Fibroblast of villous mesenchyme (primary cell): ENCODE results near the gene POLD2. TPM values are rescaled to one million over a fixed set of nuclear protein-coding genes. Genes with fewer than 3 reads are reported as not detected.

Source experiments
- DNase-seq: peaks from one replicate; pipeline ENCODE4 v3.0.0-alpha.2; 2010; ENCODE audit warnings: low read depth
- H3K4me3 ChIP-seq: 2 replicates; pipeline ENCODE4 v1.5.1; 2011; ENCODE audit warnings: low read depth, mild to moderate bottlenecking, low read length
- total RNA-seq: library from RNA; depleted of rRNA; stranded (reverse); fragments of >200 nt; gene quantifications from 2 replicates; pipeline ENCODE4 v1.2.3, GENCODE V29; 2012
- TF ChIP-seq, protein P1 (sequence below): IDR thresholded peaks from 2 replicates; pipeline ENCODE4 v1.5.1; 2012; ENCODE audit warnings: low read depth, mild to moderate bottlenecking, low read length; ENCODE audit not compliant: insufficient read depth

POLD2 gene
- total RNA-seq, 1 donor = 101 TPM

DNA sequence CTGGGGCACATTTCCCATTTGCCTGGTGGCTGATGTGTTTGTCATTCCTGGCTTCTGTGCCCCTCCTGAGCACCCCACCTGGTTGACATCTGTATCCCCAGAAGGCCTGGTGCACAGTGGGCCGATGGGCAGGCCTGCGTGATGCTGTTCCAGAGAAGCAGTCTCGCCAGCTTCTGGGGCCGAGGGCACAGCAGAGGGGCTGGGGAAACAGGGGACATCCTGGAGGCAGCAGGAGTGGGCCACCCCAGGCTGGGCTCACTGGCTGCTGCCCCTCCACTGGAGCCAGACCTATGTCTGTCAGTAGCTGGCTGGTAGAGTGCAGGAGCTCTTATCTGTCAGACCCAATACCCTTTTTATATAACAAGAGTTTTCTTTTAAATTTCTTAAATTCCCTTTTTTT lies 18.7 kb upstream of the POLD2 start:
- no peak overlapping the region for H3K4me3 ChIP-seq
- no peak for DNase-seq
- TF ChIP-seq, protein P1, sequence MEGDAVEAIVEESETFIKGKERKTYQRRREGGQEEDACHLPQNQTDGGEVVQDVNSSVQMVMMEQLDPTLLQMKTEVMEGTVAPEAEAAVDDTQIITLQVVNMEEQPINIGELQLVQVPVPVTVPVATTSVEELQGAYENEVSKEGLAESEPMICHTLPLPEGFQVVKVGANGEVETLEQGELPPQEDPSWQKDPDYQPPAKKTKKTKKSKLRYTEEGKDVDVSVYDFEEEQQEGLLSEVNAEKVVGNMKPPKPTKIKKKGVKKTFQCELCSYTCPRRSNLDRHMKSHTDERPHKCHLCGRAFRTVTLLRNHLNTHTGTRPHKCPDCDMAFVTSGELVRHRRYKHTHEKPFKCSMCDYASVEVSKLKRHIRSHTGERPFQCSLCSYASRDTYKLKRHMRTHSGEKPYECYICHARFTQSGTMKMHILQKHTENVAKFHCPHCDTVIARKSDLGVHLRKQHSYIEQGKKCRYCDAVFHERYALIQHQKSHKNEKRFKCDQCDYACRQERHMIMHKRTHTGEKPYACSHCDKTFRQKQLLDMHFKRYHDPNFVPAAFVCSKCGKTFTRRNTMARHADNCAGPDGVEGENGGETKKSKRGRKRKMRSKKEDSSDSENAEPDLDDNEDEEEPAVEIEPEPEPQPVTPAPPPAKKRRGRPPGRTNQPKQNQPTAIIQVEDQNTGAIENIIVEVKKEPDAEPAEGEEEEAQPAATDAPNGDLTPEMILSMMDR = no peak

DNA sequence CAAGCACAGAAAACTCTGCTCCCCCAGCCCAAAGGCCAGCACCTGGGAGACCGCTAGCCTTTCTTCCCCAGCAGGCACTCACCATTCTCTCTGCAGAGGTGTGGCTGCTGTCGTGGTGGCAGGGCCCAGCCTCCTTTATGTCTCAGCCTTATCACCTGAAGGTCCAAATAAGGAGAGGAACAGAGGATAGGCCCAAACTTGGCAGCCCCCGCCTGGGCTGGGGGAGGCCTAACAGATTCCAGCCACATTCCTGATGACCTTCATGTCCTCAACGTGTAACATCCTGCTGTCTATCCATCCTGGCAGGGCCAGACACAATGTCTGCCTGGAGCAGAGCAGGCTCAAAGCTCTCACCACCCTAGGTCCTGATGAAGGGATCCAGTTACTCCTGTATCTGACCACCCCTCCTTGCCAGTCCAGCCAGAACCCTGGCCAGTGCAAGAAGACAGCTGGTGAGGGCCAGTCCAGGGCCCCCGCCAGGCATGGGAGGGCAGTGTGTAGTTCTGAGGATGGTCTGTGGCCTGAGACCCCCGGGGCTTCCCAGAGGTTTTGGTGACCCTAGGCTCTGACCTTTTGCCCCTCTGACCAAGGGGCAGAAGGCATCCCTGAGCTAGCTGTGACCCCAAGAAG lies 18.0 kb upstream of the POLD2 start, which contains the start of gene MYL7:
TSS of gene MYL7 (minus strand) at position 112 of the 630 bp plus-strand sequence. CDS start at position 85, 27 bp downstream.
- DNase-seq = no peak
- TF ChIP-seq, protein P1 = no peak
- no peak within 1 kb of the TSS for H3K4me3 ChIP-seq

DNA sequence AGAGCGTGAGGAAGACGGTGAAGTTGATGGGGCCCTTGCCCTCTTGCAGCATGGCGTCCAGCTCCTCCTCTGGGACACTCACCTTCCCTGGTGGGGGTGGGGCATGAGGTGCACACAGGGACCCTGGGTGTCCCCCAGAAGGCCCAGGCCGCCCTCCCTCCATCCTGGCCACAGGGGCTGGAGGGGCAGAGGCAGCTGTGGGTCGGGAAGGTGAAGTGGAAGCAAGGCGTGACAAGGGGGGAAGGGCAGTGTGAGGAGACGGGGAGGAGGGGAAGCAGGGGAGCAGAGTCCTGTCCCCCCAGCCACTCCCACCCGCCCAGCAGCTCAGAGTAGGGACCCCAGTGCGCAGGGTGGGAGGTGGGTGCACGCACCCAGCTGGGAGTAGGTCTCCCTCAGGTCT lies 17.0 kb upstream of the POLD2 start:
- H3K4me3 ChIP-seq = no peak overlapping the region
- no peak for DNase-seq

DNA sequence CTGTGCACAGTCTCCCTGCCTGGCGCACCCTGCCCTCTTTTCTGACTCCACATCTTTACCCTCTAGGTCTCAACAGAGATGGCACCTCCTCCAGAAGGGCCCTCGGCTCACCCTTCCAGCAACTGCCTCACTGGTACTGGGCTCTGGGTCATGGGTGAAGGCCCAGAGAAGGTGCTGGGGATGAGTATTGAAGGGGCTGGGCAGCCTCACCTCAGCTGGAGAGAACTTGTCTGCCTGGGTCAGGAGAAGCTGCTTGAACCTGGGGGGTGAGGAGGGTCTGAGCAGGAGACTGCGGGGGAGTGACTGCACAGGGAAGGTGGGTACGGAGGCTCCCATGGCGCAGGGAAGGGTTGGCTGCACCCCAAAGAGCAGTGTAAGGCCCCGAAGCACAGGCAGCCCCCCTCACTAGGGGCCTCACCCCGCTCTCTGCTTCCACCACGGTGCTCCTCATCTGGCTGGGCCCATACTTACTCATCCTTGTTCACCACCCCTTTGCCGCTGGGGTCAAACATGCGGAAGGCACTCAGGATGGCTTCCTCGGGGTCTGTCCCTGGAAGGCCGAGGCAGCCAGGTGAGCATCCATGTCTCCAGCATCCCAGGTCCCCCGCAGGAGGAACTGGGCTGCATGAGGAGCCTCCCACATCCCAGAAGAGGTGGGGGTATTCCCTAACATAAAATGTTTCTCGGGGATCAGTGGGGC lies 16.1 kb upstream of the POLD2 start:
- DNase-seq = no peak
- H3K4me3 ChIP-seq = no peak overlapping the region
- TF ChIP-seq, protein P1 = no peak

More for the DNA sequence above, 17.0 kb upstream of the POLD2 start:
- TF ChIP-seq, protein P1 = no peak

DNA sequence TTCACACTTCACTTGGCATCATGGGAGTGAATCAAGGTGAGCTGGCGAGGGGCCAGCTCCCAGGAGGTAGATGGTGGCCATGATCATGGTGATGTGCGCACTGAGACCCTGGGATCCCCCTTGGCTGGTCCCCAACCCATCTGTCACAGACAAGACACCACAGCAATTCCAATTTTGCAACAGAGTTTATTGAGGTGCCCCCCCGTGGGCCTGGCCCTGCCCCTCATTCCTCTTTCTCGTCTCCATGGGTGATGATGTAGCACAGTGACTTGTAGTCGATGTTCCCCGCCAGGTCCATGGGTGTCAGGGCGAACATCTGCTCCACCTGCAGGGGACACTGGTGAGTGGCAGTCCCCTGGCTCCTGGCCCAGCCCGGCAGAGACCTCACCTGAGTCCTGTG lies 15.3 kb upstream of the POLD2 start:
- TF ChIP-seq, protein P1 = no peak
- no peak overlapping the region for H3K4me3 ChIP-seq
- DNase-seq = no peak

DNA sequence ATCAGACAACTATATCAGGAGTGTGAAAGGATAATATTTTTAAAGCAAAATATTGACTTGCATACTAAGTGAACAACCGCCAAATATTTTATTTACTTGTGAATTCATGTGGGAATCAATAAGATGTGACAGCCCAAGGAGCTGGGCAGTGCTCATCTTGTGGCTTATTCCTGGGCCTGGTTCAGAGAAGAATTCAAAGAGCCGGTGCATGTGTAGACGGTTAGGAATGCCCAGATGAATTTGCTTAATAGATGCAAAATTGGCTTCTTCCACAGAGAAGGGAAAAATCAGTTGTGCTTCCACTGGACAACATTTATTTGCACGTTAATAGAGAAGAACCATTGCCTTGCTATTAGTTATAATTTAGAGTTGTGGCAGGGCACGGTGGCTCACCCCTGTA lies 13.4 kb upstream of the POLD2 start:
- DNase-seq = no peak
- TF ChIP-seq, protein P1 = no peak
- H3K4me3 ChIP-seq = no peak overlapping the region
